ENCODE measurements around the gene P4HA3. TPM values are rescaled to one million over a fixed set of nuclear protein-coding genes. Genes with fewer than 3 reads are reported as not detected.

Gene P4HA3
- total RNA-seq, 1 experiment from 2014 or later, result 0.14 TPM

GRCh38 chr11:74288911-74289310, 22.5 kb downstream of the P4HA3 start:
- Histone ChIP-seq H3K27me3 (ENCODE audit: control insufficient read depth, insufficient read depth, low read length) (no peaks in the 10 kb centered on the region), H3K36me3 (replicated peaks; ENCODE audit: control insufficient read depth, insufficient read depth, low read length) (no peaks in the 10 kb centered on the region), H3K4me3 (ENCODE audit: insufficient read depth, low read depth, low read length) (no peak overlapping the region)
- DNase-seq, result no peak

GRCh38 chr11:74288161-74288560, 23.3 kb downstream of the P4HA3 start:
- no peak for DNase-seq
- no peak overlapping the region for H3K4me3 ChIP-seq (ENCODE audit: insufficient read depth, low read depth, low read length)

GRCh38 chr11:74284466-74284865, 27.0 kb downstream of the P4HA3 start:
- no peaks in the 10 kb centered on the region for H3K27me3 ChIP-seq (ENCODE audit: control insufficient read depth, insufficient read depth, low read length)
- no peak overlapping the region for H3K4me3 ChIP-seq (ENCODE audit: insufficient read depth, low read depth, low read length)
- DNase-seq, result no peak
- H3K36me3 ChIP-seq (replicated peaks; ENCODE audit: control insufficient read depth, insufficient read depth, low read length), result no peaks in the 10 kb centered on the region

More at GRCh38 chr11:74288161-74288560, 23.3 kb downstream of the P4HA3 start:
- Histone ChIP-seq H3K27me3 (ENCODE audit: control insufficient read depth, insufficient read depth, low read length) (no peaks in the 10 kb centered on the region), H3K36me3 (replicated peaks; ENCODE audit: control insufficient read depth, insufficient read depth, low read length) (no peaks in the 10 kb centered on the region)

GRCh38 chr11:74283580-74284180, 27.8 kb downstream of the P4HA3 start:
- Histone ChIP-seq H3K36me3 (replicated peaks; ENCODE audit: control insufficient read depth, insufficient read depth, low read length) (no peaks in the 10 kb centered on the region), H3K4me3 (ENCODE audit: insufficient read depth, low read depth, low read length) (no peak overlapping the region), H3K27me3 (ENCODE audit: control insufficient read depth, insufficient read depth, low read length) (no peaks in the 10 kb centered on the region)
- DNase-seq, result no peak

GRCh38 chr11:74282914-74283371, 28.5 kb downstream of the P4HA3 start:
- DNase-seq, result no peak
- Histone ChIP-seq H3K27me3 (ENCODE audit: control insufficient read depth, insufficient read depth, low read length) (no peaks in the 10 kb centered on the region), H3K36me3 (replicated peaks; ENCODE audit: control insufficient read depth, insufficient read depth, low read length) (no peaks in the 10 kb centered on the region), H3K4me3 (ENCODE audit: insufficient read depth, low read depth, low read length) (no peak overlapping the region)

GRCh38 chr11:74282421-74282820, 29.0 kb downstream of the P4HA3 start:
- no peak overlapping the region for H3K4me3 ChIP-seq (ENCODE audit: insufficient read depth, low read depth, low read length)
- H3K27me3 ChIP-seq (ENCODE audit: control insufficient read depth, insufficient read depth, low read length), result no peaks in the 10 kb centered on the region
- no peak for DNase-seq
- H3K36me3 ChIP-seq (replicated peaks; ENCODE audit: control insufficient read depth, insufficient read depth, low read length), result no peaks in the 10 kb centered on the region

- Histone ChIP-seq H3K36me3 (replicated peaks; ENCODE audit: control insufficient read depth, insufficient read depth, low read length) (no peaks in the 10 kb centered on the region), H3K4me3 (ENCODE audit: insufficient read depth, low read depth, low read length) (no peak overlapping the region), H3K27me3 (ENCODE audit: control insufficient read depth, insufficient read depth, low read length) (no peaks in the 10 kb centered on the region)
- no peak for DNase-seq
These were observed 30.9 kb downstream of the P4HA3 start for GRCh38 chr11:74280494-74280893.

- Histone ChIP-seq H3K36me3 (replicated peaks; ENCODE audit: control insufficient read depth, insufficient read depth, low read length) (no peaks in the 10 kb centered on the region), H3K4me3 (ENCODE audit: insufficient read depth, low read depth, low read length) (no peak overlapping the region), H3K27me3 (ENCODE audit: control insufficient read depth, insufficient read depth, low read length) (no peaks in the 10 kb centered on the region)
- no peak for DNase-seq
These were observed 32.2 kb downstream of the P4HA3 start for GRCh38 chr11:74279256-74279655.

- no peak overlapping the region for H3K4me3 ChIP-seq (ENCODE audit: insufficient read depth, low read depth, low read length)
- no peaks in the 10 kb centered on the region for H3K36me3 ChIP-seq (replicated peaks; ENCODE audit: control insufficient read depth, insufficient read depth, low read length)
- DNase-seq, result no peak
- no peaks in the 10 kb centered on the region for H3K27me3 ChIP-seq (ENCODE audit: control insufficient read depth, insufficient read depth, low read length)
These were observed 32.7 kb downstream of the P4HA3 start for GRCh38 chr11:74278721-74279161.

- no peak for DNase-seq
- H3K4me3 ChIP-seq (ENCODE audit: insufficient read depth, low read depth, low read length), result no peak overlapping the region
- no peaks in the 10 kb centered on the region for H3K27me3 ChIP-seq (ENCODE audit: control insufficient read depth, insufficient read depth, low read length)
- H3K36me3 ChIP-seq (replicated peaks; ENCODE audit: control insufficient read depth, insufficient read depth, low read length), result no peaks in the 10 kb centered on the region
These were observed 33.3 kb downstream of the P4HA3 start for GRCh38 chr11:74278103-74278502.

GRCh38 chr11:74276581-74276980, 34.9 kb downstream of the P4HA3 start:
- H3K27me3 ChIP-seq (ENCODE audit: control insufficient read depth, insufficient read depth, low read length), result no peaks in the 10 kb centered on the region
- DNase-seq, result no peak
- no peak overlapping the region for H3K4me3 ChIP-seq (ENCODE audit: insufficient read depth, low read depth, low read length)
- H3K36me3 ChIP-seq (replicated peaks; ENCODE audit: control insufficient read depth, insufficient read depth, low read length), result no peaks in the 10 kb centered on the region

- H3K4me3 ChIP-seq (ENCODE audit: insufficient read depth, low read depth, low read length), result no peak overlapping the region
- DNase-seq, result no peak
- H3K36me3 ChIP-seq (replicated peaks; ENCODE audit: control insufficient read depth, insufficient read depth, low read length), result no peaks in the 10 kb centered on the region
- H3K27me3 ChIP-seq (ENCODE audit: control insufficient read depth, insufficient read depth, low read length), result no peaks in the 10 kb centered on the region; the same call in 1 of the 2 replicates
These were observed 39.2 kb downstream of the P4HA3 start for GRCh38 chr11:74272276-74272675.

- H3K4me3 ChIP-seq (ENCODE audit: insufficient read depth, low read depth, low read length), result no peak overlapping the region
- H3K36me3 ChIP-seq (replicated peaks; ENCODE audit: control insufficient read depth, insufficient read depth, low read length), result no peaks in the 10 kb centered on the region
- DNase-seq, result no peak
- no peaks in the 10 kb centered on the region; the same call in 1 of the 2 replicates for H3K27me3 ChIP-seq (ENCODE audit: control insufficient read depth, insufficient read depth, low read length)
These were observed 42.2 kb downstream of the P4HA3 start for GRCh38 chr11:74269161-74269811.

GRCh38 chr11:74268456-74268855, 43.0 kb downstream of the P4HA3 start:
- Histone ChIP-seq H3K36me3 (replicated peaks; ENCODE audit: control insufficient read depth, insufficient read depth, low read length) (no peaks in the 10 kb centered on the region), H3K4me3 (ENCODE audit: insufficient read depth, low read depth, low read length) (no peak overlapping the region), H3K27me3 (ENCODE audit: control insufficient read depth, insufficient read depth, low read length) (no peaks in the 10 kb centered on the region; the same call in 1 of the 2 replicates)
- no peak for DNase-seq

- H3K4me3 ChIP-seq (ENCODE audit: insufficient read depth, low read depth, low read length), result no peak overlapping the region
- no peaks in the 10 kb centered on the region for H3K36me3 ChIP-seq (replicated peaks; ENCODE audit: control insufficient read depth, insufficient read depth, low read length)
- no peaks in the 10 kb centered on the region; the same call in 1 of the 2 replicates for H3K27me3 ChIP-seq (ENCODE audit: control insufficient read depth, insufficient read depth, low read length)
- no peak for DNase-seq
These were observed 44.4 kb downstream of the P4HA3 start for GRCh38 chr11:74267014-74267413.
